ENCODE data around the gene TAP1. TPM values are rescaled to one million over a fixed set of nuclear protein-coding genes. Genes with fewer than 3 reads are reported as not detected.
A peak's percentile ranks its signal among the peaks of the same experiment; 100 is the strongest.

Gene TAP1
- total and polyA plus RNA-seq, 2 of the 8 experiments (the other 6 are each of a cell fraction or from before 2014, with no cell fraction given) = 16.8 to 22.0 TPM

- H3K14ac ChIP-seq (ENCODE audit: insufficient read length) = no peak overlapping the region
- no peak overlapping the region for H3K4me3 ChIP-seq (ENCODE audit: extremely low read depth in 1 of 4, insufficient read depth in 2 of 4, low read depth in 3 of 4, low read length in 4 of 4)
- POLR2A ChIA-PET (ENCODE audit: partially characterized antibody) = interaction anchor here (1.0 to 1.4 kb wide), 3 partner anchors 12 to 152 kb away, joined by 3 to 4 read pairs (median 3); no protein-coding TSS in a partner anchor
- H3K79me1 ChIP-seq (ENCODE audit: low read depth, low read length) = no peaks in the 10 kb centered on the region
- H2BK12ac ChIP-seq (ENCODE audit: low read depth, low read length) = no peak overlapping the region
- no peaks in the 10 kb centered on the region for H3K4me1 ChIP-seq (replicated peaks in 1 of 4; ENCODE audit: control insufficient read depth in 3 of 4, insufficient read depth in 4 of 4, low read length in 3 of 4)
- H3K4me2 ChIP-seq (ENCODE audit: insufficient read depth in 1 of 2, low read depth in 2 of 2, low read length in 2 of 2) = no peak overlapping the region
- WGBS, 2 experiments (ENCODE audit: extremely low coverage in 1 of 2, insufficient coverage in 1 of 2, insufficient read length in 1 of 2, insufficient replicate concordance in 2 of 2, low coverage in 1 of 2, low lambda C conversion rate in 2 of 2, missing lambda C conversion rate in 1 of 2) = 92% methylated on average over 3 of the region's 3 CpGs; no CpG with 5 or more reads in 1 of the 2 experiments
- no peak overlapping the region for H2BK5ac ChIP-seq (ENCODE audit: low read depth, low read length)
- no peak overlapping the region for H2BK120ac ChIP-seq (replicated peaks; ENCODE audit: low read depth, low read length)
- H2BK15ac ChIP-seq (ENCODE audit: low read length) = no peak overlapping the region
- CTCF ChIA-PET (ENCODE audit: partially characterized antibody) = interaction anchor here (1.0 to 2.4 kb wide), 5 partner anchors 18 to 66 kb away, joined by 3 to 9 read pairs (median 5); partner anchors contain the start of gene TAP2
- no peaks in the 10 kb centered on the region for H3K79me2 ChIP-seq (ENCODE audit: control insufficient read depth in 1 of 2, insufficient read depth in 2 of 2, low read length in 2 of 2)
- H3K27me3 ChIP-seq (replicated peaks in 1 of 4; ENCODE audit: control insufficient read depth in 3 of 4, extremely low read depth in 1 of 4, insufficient read depth in 3 of 4, low read length in 3 of 4) = no peaks in the 10 kb centered on the region; a peak in 1 of 7 replicates
- H4K8ac ChIP-seq (ENCODE audit: extremely low read depth, insufficient read depth, low read length) = no peak overlapping the region
- H3K18ac ChIP-seq (ENCODE audit: extremely low read depth, low read length) = no peak overlapping the region
- no peak overlapping the region for H3K56ac ChIP-seq (replicated peaks; ENCODE audit: insufficient read length, low read depth, low read length)
- no peak overlapping the region for H3K9ac ChIP-seq (replicated peaks in 1 of 4; ENCODE audit: extremely low read depth in 1 of 4, low read depth in 3 of 4, low read length in 3 of 4)
- no peak overlapping the region for H2AK5ac ChIP-seq (ENCODE audit: low read depth, low read length)
- TF ChIP-seq GTF2F1 (IDR thresholded peaks at IDR 0.05; ENCODE audit: borderline replicate concordance, low read depth, low read length) (no peak), MAFK (IDR thresholded peaks at IDR 0.05; ENCODE audit: low read depth, low read length) (0 out of 2 replicates have a peak, but pooled peaks have one; percentile 4), BACH1 (IDR thresholded peaks at IDR 0.05; ENCODE audit: low read length) (peak; percentile 64; the same call in 1 of the 2 replicates)
- H4K91ac ChIP-seq (replicated peaks; ENCODE audit: insufficient read length, low read length) = no peak overlapping the region
- H3K27ac ChIP-seq (ENCODE audit: low read depth, low read length) = no peak overlapping the region
- peak overlapping the region; percentile 44; the same call in 1 of the 2 replicates for H2AFZ ChIP-seq (ENCODE audit: low read length)
- no peak for DNase-seq (ENCODE audit: low read depth in 1 of 2, low spot score in 2 of 2)
- no peak overlapping the region for H4K5ac ChIP-seq (ENCODE audit: insufficient read length, low read depth, low read length)
- no peak overlapping the region for H3K23ac ChIP-seq (ENCODE audit: insufficient read length)
- no peak for FAIRE-seq
- no peak overlapping the region for H2BK20ac ChIP-seq (ENCODE audit: low read length)
- H3K36me3 ChIP-seq (ENCODE audit: control insufficient read depth in 2 of 4, insufficient read depth in 4 of 4, low read length in 3 of 4) = no peaks in the 10 kb centered on the region
- H4K20me1 ChIP-seq (replicated peaks in 1 of 2; ENCODE audit: control insufficient read depth in 1 of 2, insufficient read depth in 2 of 2, low read length in 2 of 2) = no peaks in the 10 kb centered on the region
- no peaks in the 10 kb centered on the region for H3K23me2 ChIP-seq (ENCODE audit: low read depth, low read length)
- no peaks in the 10 kb centered on the region for H3K9me3 ChIP-seq (ENCODE audit: insufficient read depth in 2 of 2, low read depth in 1 of 2, low read length in 1 of 2)
- no peak overlapping the region for H3K4ac ChIP-seq (replicated peaks; ENCODE audit: insufficient read length, low read depth, low read length)
Measured at GRCh38 chr6:32819729-32820128, 33.8 kb downstream of the TAP1 start.

Data from H1 (cell line).